Pulmonary artery endothelial cell (primary cell): Measurements from ENCODE around the gene NEK8. TPM values are rescaled to one million over a fixed set of nuclear protein-coding genes. Genes with fewer than 3 reads are reported as not detected.

ENCODE experiments used
- DNase-seq: peaks from one replicate; pipeline ENCODE4 v3.0.0-alpha.2; 2011; ENCODE audit warnings: low read depth, low spot score
- total RNA-seq: library from RNA; depleted of rRNA; stranded (reverse); fragments of >200 nt; gene quantifications from 2 replicates; pipeline ENCODE4 v1.2.3, GENCODE V29; 2014

NEK8 gene
- total RNA-seq, 1 donor from 2014 or later: 2.0 TPM

DNA sequence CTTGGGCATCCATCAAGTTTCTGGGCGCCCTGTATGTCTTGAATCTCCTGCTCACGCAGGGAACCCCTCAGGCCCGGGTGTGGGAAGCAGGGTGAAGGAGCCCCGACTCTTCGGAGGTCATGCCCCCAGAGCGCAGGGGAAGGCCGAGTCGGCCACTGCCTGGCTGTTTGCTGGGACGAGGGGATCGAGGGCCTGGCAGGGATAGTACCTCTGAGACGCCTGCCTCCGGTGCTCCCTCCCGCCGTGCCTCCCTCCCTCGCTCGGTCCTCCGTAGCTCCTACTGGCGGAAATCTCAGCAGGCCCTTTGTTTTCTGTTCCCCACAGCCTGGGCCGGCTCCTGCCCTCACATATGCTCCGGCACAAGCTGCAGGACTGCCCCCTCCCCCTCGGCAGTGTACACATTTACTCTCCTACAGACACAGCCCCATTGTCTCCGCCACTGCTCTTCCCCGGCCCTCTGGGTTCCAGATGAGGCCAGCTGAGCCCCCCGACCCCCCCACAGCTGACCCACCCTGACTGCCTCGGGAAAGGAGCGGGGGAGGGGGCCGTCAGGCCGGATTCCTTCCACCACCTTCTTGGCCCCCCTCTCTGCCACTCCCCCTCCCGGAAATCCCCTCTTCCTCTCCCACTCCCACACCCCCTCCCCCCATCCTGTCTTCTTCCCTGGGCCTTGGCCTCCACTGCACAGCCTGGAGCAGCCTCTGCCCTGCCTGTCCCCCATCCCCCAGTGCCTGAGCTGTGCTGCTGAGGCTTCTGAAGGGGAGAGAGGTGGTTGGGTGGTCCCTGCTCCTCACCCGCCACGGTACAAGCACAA lies 16.6 kb downstream of the NEK8 start:
- no peak for DNase-seq

GRCh38 chr17:28745786-28746411 lies 17.3 kb downstream of the NEK8 start:
- DNase-seq: no peak

DNA sequence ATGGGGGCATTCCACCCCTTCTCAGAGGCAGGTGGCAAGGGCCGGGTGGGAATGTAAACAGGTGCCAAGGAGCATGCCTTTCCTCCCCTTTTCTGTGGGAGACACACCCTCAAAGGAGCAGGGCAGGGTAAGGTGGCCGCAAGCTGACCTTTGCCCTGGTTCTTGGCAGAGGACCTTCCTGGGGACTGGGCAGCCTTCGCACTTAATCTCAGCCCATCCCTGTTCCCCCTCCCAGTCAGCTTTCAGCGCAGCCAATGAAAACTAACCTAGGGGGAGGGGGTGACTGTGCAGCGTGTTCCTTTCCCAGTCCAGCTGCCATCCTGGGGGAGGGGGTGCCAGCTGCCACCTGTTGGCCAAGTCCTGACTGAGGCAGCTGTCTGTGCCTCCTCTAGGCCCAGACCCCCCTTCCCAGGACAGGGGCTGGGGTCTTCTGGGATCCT lies 18.0 kb downstream of the NEK8 start:
- no peak for DNase-seq

GRCh38 chr17:28747051-28747691 lies 18.6 kb downstream of the NEK8 start:
- DNase-seq: no peak

DNA sequence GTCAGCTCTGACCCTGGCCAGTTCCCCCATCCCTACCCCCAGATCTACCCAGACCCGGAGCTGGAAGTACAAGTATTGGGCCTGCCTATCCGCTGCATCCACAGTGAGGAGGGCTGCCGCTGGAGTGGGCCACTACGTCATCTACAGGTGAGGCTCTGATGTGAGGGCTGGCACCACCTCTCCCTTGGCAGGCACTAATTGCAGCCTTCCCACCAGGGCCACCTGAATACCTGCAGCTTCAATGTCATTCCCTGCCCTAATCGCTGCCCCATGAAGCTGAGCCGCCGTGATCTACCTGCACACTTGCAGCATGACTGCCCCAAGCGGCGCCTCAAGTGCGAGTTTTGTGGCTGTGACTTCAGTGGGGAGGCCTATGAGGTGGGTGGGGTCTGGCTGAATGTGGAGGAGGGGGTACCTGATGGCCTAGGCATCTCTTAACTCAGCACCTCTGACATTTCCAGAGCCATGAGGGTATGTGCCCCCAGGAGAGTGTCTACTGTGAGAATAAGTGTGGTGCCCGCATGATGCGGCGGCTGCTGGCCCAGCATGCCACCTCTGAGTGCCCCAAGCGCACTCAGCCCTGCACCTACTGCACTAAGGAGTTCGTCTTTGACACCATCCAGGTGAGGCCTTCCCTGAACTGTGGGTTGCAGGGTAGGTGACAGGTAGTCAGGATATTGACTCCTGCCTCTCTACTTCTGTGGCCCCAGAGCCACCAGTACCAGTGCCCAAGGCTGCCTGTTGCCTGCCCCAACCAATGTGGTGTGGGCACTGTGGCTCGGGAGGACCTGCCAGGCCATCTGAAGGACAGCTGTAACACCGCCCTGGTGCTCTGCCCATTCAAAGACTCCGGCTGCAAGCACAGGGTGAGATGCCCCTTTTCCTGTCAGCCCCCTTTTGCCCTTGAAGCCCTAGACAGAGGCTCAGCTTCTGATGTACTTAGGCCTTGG lies 19.5 kb downstream of the NEK8 start:
- DNase-seq: no peak

DNA sequence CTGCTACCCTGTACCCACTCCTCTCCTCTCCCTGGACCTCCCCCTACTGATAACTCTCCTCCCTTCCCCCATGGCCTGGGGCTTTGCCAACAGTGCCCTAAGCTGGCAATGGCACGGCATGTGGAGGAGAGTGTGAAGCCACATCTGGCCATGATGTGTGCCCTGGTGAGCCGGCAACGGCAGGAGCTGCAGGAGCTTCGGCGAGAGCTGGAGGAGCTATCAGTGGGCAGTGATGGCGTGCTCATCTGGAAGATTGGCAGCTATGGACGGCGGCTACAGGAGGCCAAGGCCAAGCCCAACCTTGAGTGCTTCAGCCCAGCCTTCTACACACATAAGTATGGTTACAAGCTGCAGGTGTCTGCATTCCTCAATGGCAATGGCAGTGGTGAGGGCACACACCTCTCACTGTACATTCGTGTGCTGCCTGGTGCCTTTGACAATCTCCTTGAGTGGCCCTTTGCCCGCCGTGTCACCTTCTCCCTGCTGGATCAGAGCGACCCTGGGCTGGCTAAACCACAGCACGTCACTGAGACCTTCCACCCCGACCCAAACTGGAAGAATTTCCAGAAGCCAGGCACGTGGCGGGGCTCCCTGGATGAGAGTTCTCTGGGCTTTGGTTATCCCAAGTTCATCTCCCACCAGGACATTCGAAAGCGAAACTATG lies 20.4 kb downstream of the NEK8 start:
- no peak for DNase-seq

GRCh38 chr17:28749516-28750177 lies 21.1 kb downstream of the NEK8 start:
- no peak for DNase-seq

GRCh38 chr17:28750178-28751047 lies 21.8 kb downstream of the NEK8 start:
- peak; percentile 80 for DNase-seq

GRCh38 chr17:28751600-28752366 lies 23.2 kb downstream of the NEK8 start:
- DNase-seq: no peak

DNA sequence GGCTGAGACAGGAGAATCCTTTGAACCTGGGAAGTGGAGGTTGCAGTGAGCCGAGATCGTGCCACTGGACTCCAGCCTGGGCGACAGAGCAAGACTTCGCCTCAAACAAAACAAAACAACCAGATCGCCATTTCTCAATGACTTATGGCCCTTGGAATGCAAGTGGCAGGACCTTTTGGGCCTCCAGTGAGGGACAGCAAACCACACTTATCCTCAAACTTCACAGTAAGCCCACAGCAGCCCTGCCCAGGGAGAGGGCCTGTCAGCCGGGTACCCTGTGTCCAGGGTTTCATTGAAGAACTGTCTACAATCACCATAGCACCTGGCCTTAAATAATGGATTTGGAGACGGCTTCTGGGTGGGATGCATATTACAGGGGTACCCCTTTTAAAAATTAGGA lies 26.9 kb downstream of the NEK8 start:
- no peak for DNase-seq

DNA sequence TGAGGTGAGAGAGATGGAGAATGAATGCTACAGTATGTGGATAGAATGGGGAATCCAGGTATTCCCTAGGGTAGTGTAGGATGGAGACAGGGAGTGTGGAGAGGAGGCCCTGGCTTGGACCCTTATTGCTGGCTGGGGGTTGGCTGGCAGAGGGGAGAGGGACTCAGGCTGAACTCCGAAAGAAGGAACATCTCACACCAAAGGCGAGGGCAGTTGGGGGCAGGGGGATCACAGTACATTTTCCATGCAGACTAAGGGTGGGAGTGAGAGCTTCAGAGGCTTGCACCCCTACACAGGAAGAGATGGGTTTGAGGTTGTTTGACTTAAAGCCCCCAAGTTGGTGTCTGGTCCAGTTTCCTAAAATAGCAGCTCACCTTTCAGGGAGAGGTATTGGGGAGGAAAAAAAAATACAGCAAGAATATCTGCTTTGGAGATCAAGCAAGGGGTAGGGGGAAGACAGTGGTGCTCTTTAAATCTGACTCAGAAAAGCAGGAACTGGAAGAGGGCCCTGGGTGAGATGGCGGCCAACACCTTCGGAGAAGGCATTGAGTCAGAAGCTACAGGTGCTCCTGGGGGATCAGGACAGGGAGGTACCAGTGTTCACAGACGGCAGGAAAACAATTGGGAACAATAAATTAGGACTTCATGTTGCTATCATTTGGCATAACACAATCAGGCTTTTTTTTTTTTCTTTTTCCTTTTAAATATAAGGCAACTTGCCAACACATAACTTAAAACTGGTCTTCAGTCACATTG lies 27.6 kb downstream of the NEK8 start:
- no peak for DNase-seq

DNA sequence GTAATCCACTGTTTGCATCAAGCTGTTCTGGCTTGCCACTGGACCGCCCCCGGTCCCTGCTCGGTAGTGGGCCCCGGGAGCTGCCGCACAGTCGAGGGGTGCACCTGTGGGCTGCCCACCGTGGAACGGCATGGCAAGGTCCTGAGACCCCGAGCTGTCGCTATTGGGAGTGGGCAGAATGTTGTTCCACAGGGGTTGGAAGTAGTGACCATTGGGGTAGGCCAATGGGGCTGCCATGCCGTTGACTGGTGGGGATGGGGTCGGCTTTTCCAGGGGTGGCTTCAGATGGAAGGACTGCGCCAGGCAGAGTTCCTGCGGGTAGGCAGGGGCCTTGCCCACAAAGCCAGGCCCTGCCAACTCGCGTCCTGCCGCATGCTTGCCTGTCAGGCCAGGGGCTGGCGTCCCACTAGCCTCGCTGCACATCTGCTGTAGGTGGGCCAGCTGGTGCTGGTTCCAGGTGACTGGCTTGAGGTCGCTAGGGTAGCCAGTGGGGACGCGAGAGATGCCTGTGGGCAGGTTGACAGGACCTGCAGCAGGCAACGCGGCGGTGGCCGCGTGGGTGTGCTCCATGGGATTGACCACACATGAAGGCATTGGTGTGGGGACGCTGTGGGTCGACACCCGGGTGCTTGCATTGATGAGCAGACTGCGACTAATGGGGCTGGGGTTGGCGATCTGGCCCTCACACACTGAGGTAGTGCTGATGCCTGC lies 30.0 kb downstream of the NEK8 start:
- no peak for DNase-seq

DNA sequence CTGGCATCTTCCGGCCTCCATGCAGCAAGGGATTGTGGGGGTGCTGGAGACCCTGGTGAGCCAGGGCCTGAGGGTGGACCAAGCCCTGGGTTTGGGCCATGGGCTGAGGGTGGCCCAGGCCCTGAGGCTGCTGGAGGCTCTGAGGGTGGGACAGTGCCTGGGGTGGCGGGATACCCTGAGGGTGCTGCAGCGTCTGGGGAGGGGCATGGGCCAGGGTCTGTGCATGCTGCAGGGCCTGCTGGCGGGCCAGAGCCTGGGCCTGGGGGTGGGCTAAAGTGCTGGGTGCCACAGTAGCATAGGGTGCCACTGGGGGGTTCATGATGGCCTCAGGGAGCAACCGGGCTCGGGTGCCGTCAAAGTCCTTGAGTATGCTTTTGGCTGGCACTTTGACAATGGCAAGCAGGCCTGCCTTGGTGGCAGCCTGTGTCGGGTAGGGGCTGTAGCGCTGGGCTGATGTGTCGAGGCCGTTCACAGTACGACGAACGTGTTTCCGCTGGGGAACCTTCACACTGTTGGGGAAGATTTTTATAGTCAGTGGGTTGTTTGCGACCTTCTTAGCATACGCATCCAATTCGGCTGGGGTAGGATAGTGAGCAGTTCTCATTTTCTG lies 30.8 kb downstream of the NEK8 start:
- no peak for DNase-seq

- no peak for DNase-seq
These were observed 32.3 kb downstream of the NEK8 start for GRCh38 chr17:28760601-28761562.

- DNase-seq: no peak
These were observed 34.7 kb downstream of the NEK8 start for GRCh38 chr17:28763137-28763799.
